GM18519 (cell line): ENCODE data around the gene HGFAC.

Experiments
- ATAC-seq: cut with Tn5 transposase; IDR thresholded peaks from one replicate; pipeline ENCODE4 v1.9.1; 2021; ENCODE audit warnings: mild to moderate bottlenecking, moderate library complexity; ENCODE audit not compliant: unreplicated experiment, low FRiP score

Gene HGFAC

DNA sequence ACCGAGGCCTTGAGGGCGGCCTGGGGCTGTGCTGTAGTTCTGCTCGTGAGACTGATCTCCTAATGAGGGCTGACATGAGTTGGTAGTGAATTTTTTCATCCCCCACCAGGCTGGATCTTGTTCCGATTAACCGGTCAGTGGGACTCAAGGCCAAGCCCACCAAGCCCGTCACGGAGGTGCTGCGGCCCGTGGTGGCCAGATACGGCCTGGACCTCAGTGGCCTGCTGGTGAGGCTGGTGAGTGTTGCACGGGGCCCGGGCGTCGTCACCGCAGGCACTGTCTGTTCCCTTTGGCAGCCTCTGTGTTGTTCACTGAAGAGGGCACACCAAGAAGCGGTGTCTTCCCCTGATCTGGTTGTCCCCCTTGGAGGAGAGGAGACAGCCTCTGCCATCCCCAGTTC, 18.4 kb upstream of the HGFAC start:
- ATAC-seq = no peak

DNA sequence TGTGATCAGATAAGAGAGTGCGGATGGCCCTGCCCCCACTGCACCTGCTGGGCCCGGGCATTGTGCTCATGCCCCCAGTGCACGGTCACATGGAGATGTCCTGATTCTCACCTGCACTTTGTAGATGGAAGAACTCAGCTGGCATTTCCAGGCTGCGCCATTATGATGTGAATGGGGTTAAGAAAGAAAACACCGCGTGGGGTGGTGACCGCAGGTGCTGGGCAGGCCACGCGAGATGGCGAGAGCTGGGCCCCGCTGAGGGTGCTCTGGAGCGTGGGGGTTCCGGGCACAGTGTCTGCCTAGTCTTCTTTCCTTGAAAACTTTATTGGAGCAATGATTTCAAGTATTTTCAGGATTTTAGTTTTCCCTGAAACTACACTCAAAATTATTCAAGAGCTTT, 17.8 kb upstream of the HGFAC start:
- ATAC-seq = no peak

DNA sequence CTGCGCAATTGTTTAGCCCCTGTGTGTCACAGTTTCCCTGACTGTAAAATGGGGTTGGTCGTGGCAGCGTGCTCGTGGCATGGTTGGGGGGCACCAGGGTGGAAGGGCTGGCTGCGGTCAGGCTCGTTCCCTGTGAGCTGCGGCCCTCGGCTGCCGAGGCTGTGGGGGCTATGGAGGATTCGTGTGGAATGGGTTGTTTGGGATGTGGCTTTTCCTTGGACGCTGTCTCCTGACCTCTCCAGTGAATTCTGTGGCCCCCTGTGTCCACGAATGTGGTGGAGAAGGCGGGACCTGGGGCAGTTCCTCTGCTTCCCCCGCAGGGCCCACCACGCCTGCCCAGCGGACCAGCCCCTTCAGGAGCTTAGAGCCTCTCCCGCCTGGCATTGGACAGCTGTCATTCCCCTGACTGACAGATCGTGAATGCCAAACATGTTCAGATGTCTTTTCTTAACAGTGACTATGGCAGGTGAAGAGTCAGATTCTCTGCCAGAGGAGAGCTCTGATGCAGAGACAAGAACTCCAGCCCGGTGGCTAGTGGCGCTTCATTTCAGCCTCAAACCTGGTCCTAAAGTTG, 17.2 kb upstream of the HGFAC start:
- ATAC-seq = no peak

DNA sequence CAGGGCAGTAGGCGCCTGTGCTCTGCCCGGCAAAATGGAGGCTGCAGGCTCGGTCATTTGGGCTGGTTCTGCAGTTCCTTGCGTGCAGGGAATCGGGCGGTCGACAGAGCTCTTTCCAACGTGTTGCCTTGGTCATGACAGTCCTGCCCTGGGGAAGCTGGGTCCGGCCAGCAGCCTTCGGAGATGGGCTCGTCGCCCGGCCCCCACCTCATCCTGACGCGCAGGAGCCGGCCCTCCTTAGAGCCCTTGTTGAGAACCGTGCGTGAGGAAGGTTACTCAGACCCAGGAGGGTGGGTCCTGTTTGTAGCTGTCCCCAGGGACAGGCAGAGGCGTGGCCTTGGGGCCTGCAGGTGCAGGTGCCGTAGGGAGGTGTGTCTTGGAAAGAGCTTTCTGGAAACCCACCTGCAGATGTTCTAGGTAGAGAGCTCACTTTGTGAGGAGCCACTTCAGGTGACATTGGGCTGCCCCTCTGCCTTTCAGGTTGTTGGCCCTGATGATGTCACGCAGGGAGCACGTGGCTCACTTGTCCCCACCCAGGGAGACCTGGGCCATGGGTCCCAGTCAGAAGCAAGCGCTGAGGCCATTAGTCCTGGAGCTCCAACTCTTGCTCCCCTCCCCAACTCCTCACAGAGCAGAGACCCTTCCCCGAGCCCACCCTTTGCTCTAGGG, 15.2 kb upstream of the HGFAC start:
- ATAC-seq = no peak

DNA sequence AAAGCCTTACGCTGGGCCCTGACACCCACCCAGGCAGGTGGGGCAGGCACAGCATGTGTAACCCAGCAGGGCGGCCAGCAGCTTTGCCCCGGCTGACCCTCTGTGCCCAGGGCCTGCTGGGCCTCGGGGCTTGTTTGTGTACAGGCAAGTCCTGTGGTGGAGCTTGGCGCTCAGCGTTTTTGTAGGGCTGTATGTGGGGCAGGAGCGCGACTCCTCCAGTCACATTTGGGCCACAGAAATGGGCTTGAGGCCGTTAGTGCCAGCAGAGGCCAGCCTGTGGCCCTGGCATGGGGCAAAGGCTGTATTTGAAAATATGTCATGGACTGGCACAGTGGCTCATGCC, 14.7 kb upstream of the HGFAC start:
- ATAC-seq = no peak

DNA sequence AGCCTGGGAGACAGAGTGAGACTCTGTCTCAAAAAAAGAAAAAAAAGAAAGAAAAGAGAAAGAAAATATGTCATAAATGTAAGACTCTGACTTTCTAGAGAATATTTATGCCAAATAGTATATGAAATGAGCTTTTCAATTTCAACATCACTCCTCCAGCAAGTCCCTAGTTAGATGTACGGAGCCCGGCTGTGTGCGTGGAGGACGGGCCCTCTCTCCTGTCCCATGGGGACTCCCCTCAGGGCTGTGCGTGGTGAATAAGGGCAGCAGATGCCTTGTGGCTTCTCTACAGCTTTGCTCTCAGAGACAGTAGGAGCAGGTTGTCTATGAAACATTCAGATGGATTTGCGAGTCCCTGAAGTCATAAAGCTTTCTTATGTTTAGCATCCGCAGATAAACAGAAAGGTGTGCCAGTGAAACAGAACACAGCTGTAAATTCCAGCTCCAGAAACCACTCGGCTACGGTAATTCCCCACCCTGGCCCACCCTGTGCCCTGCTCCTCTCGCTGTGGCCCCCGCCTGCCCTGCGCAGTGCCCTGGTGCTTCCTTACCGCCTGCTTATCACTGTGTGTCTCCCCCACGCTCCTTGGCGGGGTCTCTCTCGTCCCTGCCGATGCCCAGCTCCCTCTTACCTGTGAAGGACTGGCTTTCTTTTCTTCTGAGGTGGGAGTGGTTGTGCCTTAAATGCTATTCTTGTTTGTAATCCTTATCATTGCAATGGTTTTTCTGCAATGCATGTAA, 13.9 kb upstream of the HGFAC start:
- ATAC-seq = no peak

DNA sequence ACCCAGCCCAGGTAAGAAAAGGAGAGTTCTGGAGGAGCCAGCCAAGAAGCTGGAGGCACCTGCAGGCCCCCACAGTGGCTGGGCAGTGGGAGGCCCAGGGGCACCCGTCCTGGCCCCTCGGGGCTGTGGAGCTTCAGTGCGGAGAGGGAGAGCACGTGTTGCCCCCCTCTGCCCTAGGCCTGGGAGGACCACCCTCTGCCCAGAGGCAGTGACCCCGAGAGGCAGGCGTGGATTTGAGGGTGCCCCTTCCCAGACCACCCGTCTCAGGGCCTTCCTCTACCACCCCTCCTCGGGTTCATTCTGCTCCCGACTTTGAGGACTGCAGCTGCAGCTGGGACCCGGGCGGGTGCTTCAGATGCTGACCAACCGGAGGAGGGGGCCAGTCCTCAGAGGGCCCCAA, 12.1 kb upstream of the HGFAC start:
- ATAC-seq = no peak

DNA sequence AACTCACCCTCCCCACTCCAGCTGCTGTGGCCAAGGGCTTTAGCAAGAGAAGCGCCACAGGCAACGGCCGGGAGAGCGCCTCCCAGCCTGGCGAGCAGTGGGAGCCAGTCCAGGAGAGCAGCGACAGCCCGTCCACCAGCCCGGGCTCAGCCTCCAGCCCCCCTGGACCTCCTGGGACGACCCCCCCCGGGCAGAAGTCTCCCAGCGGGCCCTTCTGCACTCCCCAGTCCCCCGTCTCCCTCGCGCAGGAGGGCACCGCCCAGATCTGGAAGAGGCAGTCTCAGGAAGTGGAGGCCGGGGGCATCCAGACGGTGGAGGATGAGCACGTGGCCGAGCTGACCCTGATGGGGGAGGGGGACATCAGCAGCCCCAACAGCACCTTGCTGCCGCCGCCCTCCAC, 11.2 kb upstream of the HGFAC start:
- ATAC-seq = no peak

DNA sequence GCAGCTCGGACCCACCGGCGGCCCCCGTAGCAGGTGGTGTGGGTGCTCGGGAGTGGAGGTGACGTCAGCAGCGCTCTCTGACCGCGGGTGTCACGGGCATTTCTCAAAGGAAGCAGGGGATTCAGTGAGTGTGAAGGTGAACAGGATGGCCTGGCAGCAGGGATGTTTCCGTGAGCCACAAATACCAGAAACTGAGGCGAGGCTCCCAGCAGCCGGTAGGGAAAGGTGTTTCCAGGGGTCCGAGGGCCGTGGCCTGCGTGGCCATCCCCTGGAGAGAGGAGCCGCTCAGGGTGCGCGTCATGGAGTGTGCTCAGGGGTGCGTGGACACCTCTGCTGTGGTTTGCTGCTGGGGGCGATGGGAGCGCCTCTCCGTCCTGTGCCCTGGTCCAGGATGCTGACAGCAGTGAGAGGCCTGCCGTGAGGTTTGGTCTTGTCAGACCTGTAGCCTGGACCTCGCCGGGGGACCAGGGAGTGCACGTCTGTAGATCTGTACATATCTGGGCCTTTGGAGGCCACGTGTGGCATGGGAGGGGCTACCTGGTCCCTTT, 10.2 kb upstream of the HGFAC start:
- no peak for ATAC-seq

DNA sequence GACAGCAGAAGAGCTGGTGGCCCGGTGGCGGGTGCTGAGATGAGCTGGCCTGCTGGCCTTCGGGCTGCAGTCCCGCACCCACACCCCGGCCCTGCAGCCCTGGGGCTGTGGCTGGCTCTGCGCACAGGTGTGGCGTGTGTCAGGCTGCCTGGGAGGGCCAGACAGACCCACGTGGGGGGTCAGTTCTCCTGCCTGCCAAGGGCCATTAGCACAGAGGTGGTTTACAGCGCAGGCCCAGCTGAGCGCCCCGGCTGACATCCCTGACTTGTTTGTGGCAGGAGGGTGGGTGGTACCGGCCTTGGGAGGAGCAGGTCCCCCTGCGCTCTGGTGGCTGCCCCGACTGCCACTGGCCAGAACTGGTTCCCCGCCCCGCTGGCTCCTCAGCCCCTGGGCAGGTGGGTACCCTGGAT, 9.4 kb upstream of the HGFAC start:
- ATAC-seq = no peak

DNA sequence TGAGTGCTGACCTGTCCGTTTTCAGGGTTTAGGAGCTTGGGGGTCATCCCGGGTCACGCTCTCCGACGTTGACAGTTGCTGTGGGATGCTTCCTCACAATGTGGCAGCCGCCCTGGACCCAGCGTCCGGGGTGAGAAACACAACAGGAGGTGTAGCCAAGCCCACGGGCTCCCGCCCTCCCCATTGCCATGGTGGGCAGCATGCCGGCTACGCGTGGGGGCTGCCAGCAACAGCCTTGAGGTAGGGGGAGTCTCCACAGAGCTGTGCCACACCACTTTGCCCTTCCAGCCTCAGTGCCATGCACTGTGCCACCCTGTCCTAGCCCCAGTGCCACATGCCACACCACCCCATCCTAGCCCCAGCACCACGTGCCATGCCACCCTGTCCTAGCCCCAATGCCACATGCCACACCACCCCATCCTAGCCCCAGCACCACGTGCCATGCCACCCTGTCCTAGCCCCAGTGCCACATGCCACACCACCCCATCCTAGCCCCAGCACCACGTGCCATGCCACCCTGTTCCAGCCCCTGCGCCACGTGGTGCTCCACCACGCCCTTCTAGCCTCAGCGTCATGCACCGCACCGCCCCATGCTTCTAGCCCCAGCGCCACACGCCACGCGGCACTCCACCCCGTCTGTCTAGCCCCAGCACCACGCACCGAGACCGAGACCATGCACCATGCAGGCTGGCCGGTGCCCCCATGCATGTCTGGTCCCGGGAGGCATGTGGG, 8.5 kb upstream of the HGFAC start:
- no peak for ATAC-seq

DNA sequence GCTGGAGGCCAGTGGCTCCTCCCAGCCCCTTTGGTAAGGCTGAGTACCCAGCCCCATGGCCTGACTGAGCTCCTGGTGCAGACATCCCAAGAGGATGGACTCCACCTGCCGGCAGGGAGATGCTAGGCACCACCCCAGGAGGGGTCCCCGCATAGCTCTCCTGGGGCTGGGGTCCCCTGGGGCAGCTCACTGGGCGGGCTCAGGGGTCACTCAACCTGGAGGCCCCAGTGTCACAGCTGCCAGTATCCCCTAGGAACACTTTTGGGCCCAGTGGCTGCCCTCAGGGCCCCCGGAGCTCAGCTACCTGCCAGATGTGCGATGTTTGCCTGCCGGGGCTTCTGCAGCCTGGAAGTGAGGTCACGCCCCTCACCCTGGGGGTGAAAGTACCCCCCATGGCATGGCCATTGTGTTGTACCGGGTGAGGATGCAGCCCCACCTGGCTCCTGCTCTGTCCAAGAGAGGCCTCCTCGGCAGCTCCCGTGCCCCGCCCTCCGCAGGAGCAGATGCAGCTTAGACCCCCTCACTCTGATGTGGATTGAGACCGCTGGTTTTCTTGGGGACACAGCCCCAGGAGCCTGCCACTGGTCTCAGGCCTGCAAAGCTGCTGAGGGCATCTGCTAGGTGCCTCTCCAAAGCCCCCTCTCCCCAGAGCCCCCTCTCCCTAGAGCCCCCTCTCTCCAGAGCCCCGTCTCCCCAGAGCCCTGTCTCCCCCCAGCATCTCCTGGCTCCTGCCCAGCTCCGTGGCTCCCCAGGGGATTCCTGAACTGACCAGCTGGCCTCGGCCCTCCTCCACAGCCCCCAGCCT, 6.7 kb upstream of the HGFAC start:
- ATAC-seq = no peak

DNA sequence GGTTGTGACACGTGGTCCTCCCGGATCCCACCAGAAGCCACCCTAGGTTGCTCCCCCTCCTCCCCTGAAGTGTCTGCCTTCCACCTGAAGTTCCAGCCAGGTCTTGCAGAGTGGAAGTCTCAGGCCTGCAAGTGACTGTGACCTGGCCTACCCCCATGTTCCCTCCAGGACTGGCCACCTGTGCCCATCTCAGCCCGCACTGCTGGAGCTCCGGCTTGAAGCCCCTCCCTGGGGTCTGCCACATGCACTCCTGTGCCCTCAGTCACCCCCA, 6.1 kb upstream of the HGFAC start:
- no peak for ATAC-seq

DNA sequence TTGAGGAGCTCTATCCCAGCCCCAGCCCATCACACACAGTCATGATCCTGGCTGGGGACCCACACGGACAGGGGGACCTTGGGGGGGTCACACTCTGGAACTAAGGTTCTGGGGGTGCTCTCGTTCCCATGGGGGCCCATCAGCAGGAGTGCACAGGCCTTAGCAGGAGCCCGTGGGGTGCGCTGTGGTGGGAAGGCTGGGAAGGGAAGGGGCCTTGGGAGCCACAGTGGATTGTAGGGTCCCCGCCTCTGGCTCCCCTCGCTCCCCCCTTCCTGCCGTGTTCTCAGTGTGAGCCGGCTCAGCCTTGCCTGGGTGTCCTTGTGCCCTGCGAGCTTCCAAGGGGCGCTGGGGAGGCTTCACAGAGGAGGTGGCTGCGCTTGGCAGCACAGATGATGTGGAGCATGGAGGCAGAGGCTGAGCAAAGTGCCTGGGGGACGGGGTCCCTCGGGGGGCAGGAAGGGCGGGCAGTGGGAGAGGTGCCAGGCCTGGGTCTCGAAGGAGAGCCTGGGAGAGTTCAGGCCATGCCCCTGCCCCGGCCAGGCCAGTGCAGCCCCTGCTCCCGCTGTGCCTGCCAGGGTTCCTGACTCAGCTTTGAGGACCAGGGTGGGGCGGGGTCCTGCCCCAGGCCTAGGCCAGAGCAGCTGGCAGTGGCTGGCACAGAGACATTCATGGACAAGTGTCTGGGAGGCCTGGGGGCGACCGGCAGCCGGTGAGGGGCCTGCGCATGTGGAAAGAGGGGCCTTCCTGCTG, 5.5 kb upstream of the HGFAC start:
- ATAC-seq = no peak

DNA sequence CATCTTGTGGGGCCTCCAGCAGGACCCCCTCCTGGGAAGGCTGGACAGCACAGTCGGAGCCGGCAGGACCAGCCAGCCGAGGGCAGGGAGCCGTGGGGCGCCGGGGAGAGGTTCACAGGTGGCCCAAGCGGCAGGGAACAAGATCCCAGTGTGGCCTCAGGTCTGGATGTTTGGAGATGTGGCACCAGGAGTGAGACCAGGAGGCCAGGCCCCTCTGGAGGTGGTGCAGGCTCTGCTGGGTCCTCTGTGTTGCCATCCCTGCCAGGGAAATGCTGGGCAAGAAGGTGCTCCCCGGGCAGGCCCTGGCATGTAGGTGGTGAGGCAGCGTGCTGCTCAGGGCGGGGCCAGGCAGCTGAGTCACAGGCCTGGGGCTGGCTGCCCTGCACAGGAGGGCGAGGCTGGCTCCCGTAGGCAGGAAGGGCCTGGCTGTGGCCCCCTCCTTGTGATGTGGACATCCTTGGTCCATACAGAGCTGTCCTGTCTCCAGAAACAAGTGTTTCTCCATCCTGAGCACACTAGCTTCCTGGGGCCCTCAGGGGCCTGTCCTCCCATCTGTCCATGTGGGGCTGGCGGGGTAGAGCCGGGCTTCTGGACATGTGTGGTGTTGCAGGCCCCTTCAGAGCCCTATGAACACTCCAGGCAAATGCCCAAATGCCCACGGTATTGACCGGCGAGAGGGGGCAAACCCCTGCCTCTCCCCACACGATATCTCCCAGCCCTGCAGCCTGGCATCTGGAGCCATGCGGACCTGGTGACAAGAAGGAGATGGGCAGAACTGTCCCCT, 4.8 kb upstream of the HGFAC start:
- no peak for ATAC-seq

DNA sequence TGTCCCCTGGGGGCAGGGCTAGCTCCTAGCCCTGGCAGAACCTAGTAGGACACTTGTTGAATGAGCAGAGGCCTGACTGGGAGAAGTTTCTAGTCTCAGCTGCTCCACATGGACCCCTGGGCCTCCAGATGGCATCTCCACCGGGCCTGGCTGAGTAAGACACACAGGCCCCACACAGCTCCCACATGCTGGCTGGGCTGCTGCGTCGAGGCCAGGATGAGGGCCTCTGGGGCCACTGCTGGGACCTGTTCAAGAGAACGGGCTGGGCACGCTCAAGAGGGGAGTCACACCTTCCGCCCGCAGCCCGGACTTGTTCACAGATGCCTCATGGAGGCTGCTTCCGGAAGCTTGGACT, 4.2 kb upstream of the HGFAC start:
- ATAC-seq = no peak

DNA sequence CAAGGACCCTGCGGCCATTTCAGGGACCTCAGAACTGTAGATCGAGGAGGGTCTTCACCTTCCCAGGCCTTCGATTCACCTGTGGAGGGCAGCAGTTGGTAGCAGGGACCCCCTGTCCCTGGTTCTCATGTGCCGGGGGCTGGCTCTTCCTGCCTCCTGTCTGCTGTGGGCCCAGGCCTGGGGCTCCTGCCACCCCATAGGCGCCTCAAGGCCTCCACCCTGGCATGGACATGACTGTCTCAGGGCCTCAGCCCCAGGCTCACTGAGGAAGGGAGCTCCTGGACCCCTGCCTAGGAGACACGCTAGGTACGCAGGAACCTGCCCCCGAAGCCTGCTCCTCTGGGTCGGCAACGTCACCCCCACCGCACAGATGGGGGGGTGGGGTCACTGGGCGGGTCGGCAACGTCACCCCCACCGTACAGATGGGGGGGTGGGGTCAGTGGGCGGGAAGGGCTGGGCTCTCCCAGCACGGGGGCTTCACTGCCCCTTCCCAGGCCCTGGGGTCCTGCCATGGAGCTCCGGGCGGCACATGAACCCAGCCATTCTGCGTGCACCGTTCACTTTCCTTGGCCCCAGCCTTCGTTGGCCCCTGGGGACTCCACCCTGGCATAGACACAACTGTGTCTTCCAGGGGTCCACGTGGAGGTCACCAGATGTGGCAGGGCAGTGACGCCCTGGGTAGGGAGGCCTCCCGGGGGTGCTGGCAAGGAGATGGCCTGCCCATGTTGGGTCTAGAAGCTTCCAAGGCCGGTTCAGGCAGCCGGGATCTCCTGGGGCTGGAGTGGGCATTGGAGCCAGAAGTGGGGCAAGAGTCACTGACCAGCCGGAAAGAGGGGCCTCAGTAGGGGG, 3.5 kb upstream of the HGFAC start:
- ATAC-seq = no peak

DNA sequence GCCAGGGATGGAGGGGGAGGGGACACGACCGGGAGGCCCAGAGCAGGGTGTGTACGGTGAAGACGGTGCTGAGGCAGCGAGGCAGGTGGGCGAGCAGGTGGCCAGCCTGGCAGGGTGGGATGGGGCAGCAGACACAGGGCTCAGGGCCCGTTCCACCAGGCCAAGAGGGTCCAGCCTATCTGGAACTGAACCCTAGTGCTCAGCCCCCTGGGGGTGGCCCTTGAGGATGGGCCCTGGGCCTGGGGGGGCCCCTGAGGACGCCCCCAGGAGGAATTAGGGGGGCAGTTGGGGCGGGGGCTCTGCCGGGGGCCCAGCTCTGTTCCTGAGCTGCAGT, 3.0 kb upstream of the HGFAC start:
- no peak for ATAC-seq

DNA sequence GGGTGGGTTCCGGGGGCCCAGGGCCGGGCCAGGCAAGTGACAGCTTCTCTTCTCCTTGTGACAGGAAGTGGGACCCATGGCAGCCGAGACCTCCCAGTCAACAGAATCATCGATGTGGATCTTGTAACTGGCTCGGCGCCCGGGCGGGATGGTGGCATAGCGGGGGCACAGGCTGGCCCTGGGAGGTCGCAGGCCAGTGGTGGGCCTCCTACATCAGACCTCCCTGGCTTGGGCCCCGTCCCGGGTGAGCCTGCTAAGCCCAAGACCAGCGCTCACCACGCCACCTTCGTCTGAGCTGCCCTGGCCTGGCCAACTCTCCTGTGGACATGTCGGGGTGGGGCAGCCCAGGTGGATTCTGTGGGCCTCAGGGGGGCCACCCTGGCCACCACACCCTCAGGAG, 2.4 kb upstream of the HGFAC start:
- no peak for ATAC-seq
